Measurements from ENCODE around the gene HIGD1C. TPM values are rescaled to one million over a fixed set of nuclear protein-coding genes. Genes with fewer than 3 reads are reported as not detected.

Gene HIGD1C
- total RNA-seq, 4 donors from 2014 or later = not detected

GRCh38 chr12:50934371-50934851 lies 17.9 kb upstream of the HIGD1C start:
- 30 to 46% methylated on average over 3 of the region's 3 CpGs for WGBS, 2 donors (ENCODE audit: low coverage in 1 of 2)
- H3K4me3 ChIP-seq = no peak overlapping the region
- H3K27me3 ChIP-seq = no peaks in the 10 kb centered on the region
- DNase-seq = no peak
- intact Hi-C loops (cut with DNase I; ENCODE audit: low total_unique reads) = no loop called here
- in situ Hi-C loops (cut with MboI; ENCODE audit: low pct_ligation_motif_present in 1 of 4, low pct_unique_long_range_greater_than_20kb in 1 of 4, low sequenced_read_pairs in 3 of 4) = no loop called here
- H3K27ac ChIP-seq = peak overlapping the region; percentile 75 to 80 (median 76)
- TF ChIP-seq POLR2A (IDR thresholded peaks at IDR 0.05) (no peak), POLR2AphosphoS5 (IDR thresholded peaks at IDR 0.05) (no peak), EP300 (IDR thresholded peaks at IDR 0.05; ENCODE audit: low read depth) (no peak), CTCF (IDR thresholded peaks at IDR 0.05) (no peak)
- H3K9me3 ChIP-seq = no peaks in the 10 kb centered on the region
- peaks cover 22 to 62% (median 48%) of the 10 kb centered on the region in 4 donors for H3K4me1 ChIP-seq
- H3K36me3 ChIP-seq = peaks cover 0 to 16% (median 4%) of the 10 kb centered on the region in 4 donors

GRCh38 chr12:50934981-50935807 lies 17.1 kb upstream of the HIGD1C start:
- 40 to 52% methylated on average over 5 to 6 of the region's 6 CpGs for WGBS, 2 donors (ENCODE audit: low coverage in 1 of 2)
- H3K27me3 ChIP-seq = no peaks in the 10 kb centered on the region
- peaks cover 22 to 56% (median 48%) of the 10 kb centered on the region in 4 donors for H3K4me1 ChIP-seq

DNA sequence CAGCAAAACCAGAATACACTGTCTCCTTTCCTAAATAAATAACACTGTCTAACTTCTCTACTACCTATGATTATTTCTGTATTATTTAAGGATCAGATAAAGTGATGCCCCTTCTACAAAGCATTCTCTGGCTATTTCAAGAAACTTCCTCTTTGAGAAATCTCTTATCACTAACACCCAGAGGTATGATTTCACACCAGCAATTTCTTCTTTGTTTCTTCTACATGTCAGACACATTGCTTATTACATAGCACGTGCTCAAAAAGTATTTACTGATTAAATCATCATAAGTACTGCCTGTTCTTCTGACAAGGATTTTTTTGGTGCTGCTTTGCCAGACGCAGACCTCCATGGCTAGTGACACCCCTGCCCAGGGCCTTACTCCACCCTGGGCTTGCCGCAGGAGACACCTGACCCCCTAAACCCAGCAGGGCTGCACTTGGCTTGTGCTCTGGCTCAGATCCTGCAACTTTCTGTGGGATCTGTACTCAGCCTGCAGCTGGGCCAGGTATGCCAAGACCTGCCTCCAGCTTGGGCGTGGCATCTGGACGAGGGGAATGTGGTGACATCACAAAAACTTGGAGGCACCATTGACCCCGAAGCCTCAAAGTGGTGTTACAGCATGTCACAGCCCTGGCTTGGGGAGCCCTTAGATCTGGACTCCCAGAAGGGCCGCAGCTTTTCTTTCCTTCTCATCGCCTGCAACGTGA lies 15.4 kb upstream of the HIGD1C start:
- Histone ChIP-seq H3K27me3 (no peaks in the 10 kb centered on the region), H3K36me3 (no peaks in the 10 kb centered on the region), H3K4me3 (no peak overlapping the region), H3K9me3 (no peaks in the 10 kb centered on the region), H3K27ac (peak overlapping the region in 1 of 4 donors; percentile 18), H3K4me1 (peaks cover 22 to 42% (median 37%) of the 10 kb centered on the region in 4 donors)
- intact Hi-C loops (cut with DNase I; ENCODE audit: low total_unique reads) (no loop called here), in situ Hi-C loops (cut with MboI; ENCODE audit: low pct_ligation_motif_present in 1 of 4, low pct_unique_long_range_greater_than_20kb in 1 of 4, low sequenced_read_pairs in 3 of 4) (no loop called here)
- no peak for DNase-seq
- TF ChIP-seq EP300 (IDR thresholded peaks at IDR 0.05; ENCODE audit: low read depth) (no peak), POLR2A (IDR thresholded peaks at IDR 0.05) (no peak), POLR2AphosphoS5 (IDR thresholded peaks at IDR 0.05) (no peak), CTCF (IDR thresholded peaks at IDR 0.05) (no peak)
- 87 to 88% methylated on average over 1 to 9 of the region's 9 CpGs for WGBS, 2 donors (ENCODE audit: low coverage in 1 of 2)

More at GRCh38 chr12:50934981-50935807, 17.1 kb upstream of the HIGD1C start:
- DNase-seq = no peak
- Histone ChIP-seq H3K36me3 (peaks cover 0 to 11% (median 2%) of the 10 kb centered on the region in 4 donors), H3K27ac (peak overlapping the region; percentile 75 to 80 (median 76)), H3K9me3 (no peaks in the 10 kb centered on the region), H3K4me3 (no peak overlapping the region)
- TF ChIP-seq POLR2A (IDR thresholded peaks at IDR 0.05) (no peak), POLR2AphosphoS5 (IDR thresholded peaks at IDR 0.05) (peak in 1 of 3 donors; percentile 43), EP300 (IDR thresholded peaks at IDR 0.05; ENCODE audit: low read depth) (no peak), CTCF (IDR thresholded peaks at IDR 0.05) (no peak)
- intact Hi-C loops (cut with DNase I; ENCODE audit: low total_unique reads) (no loop called here), in situ Hi-C loops (cut with MboI; ENCODE audit: low pct_ligation_motif_present in 1 of 4, low pct_unique_long_range_greater_than_20kb in 1 of 4, low sequenced_read_pairs in 3 of 4) (no loop called here)

GRCh38 chr12:50937653-50938052 lies 14.7 kb upstream of the HIGD1C start:
- H3K4me3 ChIP-seq = no peak overlapping the region
- in situ Hi-C loops (cut with MboI; ENCODE audit: low pct_ligation_motif_present in 1 of 4, low pct_unique_long_range_greater_than_20kb in 1 of 4, low sequenced_read_pairs in 3 of 4) = no loop called here
- intact Hi-C loops (cut with DNase I; ENCODE audit: low total_unique reads) = no loop called here
- TF ChIP-seq POLR2A (IDR thresholded peaks at IDR 0.05) (no peak), POLR2AphosphoS5 (IDR thresholded peaks at IDR 0.05) (no peak), CTCF (IDR thresholded peaks at IDR 0.05) (no peak), EP300 (IDR thresholded peaks at IDR 0.05; ENCODE audit: low read depth) (no peak)
- no peak for DNase-seq
- 88 to 92% methylated on average over 1 of the region's 1 CpG for WGBS, 2 donors (ENCODE audit: low coverage in 1 of 2)
- H3K27ac ChIP-seq = no peak overlapping the region
- no peaks in the 10 kb centered on the region for H3K36me3 ChIP-seq
- H3K4me1 ChIP-seq = peaks cover 22 to 40% (median 30%) of the 10 kb centered on the region in 4 donors
- no peaks in the 10 kb centered on the region for H3K27me3 ChIP-seq
- no peaks in the 10 kb centered on the region for H3K9me3 ChIP-seq

All from transverse colon (tissue), 4 donors.